Aorta (tissue), 5 donors: ENCODE measurements around the gene MAP7. TPM values are rescaled to one million over a fixed set of nuclear protein-coding genes. Genes with fewer than 3 reads are reported as not detected.
"Not testable (repeated sequence)": the region's sequence is repeated elsewhere in the genome, so short reads cannot be mapped to it uniquely, and the experiment has no call there.

Source experiments
- ATAC-seq: fragments of 200-7000 bp; cut with Tn5 transposase; one replicate; pipeline ENCODE4 v1.9.1; 2022; ENCODE audit warnings: moderate library complexity; ENCODE audit not compliant: low FRiP score
- DNase-seq, 2 donors: peaks; one replicate each; pipeline ENCODE4 v3.0.0-alpha.2; 2020
- H3K27ac ChIP-seq, 2 donors: one replicate each; pipeline ENCODE4 v1.5.1; 2013; ENCODE audit warnings: low read length in 2 of 2, mild to moderate bottlenecking in 2 of 2, moderate library complexity in 2 of 2, control low read depth in 1 of 2, inconsistent platforms in 1 of 2, low read depth in 1 of 2
- H3K27me3 ChIP-seq, 2 donors: one replicate each; pipeline ENCODE4 v1.6.1; 2013; ENCODE audit warnings: control low read depth in 1 of 2, low read length in 1 of 2, mild to moderate bottlenecking in 1 of 2, moderate library complexity in 1 of 2; ENCODE audit not compliant: insufficient read depth in 2 of 2, control insufficient read depth in 1 of 2
- H3K36me3 ChIP-seq, 2 donors: one replicate each; pipeline ENCODE4 v1.6.1; 2013; ENCODE audit warnings: control low read depth in 1 of 2, low read length in 1 of 2, mild to moderate bottlenecking in 1 of 2; ENCODE audit not compliant: insufficient read depth in 2 of 2, control insufficient read depth in 1 of 2
- H3K4me1 ChIP-seq, 2 donors: one replicate each; pipeline ENCODE4 v1.6.1; 2013; ENCODE audit warnings: low read length in 2 of 2, control low read depth in 1 of 2, mild to moderate bottlenecking in 1 of 2, moderate library complexity in 1 of 2; ENCODE audit not compliant: insufficient read depth in 2 of 2, control insufficient read depth in 1 of 2
- H3K4me3 ChIP-seq, 2 donors: one replicate each; pipeline ENCODE4 v1.5.1; 2013; ENCODE audit warnings: low read length in 2 of 2, control low read depth in 1 of 2, mild to moderate bottlenecking in 1 of 2
- H3K9me3 ChIP-seq: one replicate; pipeline ENCODE4 v1.6.1; 2013; ENCODE audit warnings: mild to moderate bottlenecking, low read length; ENCODE audit not compliant: control insufficient read depth
- WGBS, 2 donors: extraction: QIAGEN DNeasy Blood & Tissue Kit; methylation state at CpG; one replicate each; pipeline ENCODE4 v1.1.7; 2013; 5-methylcytosine and 5-hydroxymethylcytosine counted together
- intact Hi-C, 2 donors: fragments of 100-400 bp; cut with DNase I; formaldehyde crosslinking; loops; one replicate each; pipeline versions ENCODE4 v1.14.2 to v1.15.0; 2022
- polyA plus RNA-seq, 2 donors: library from polyadenylated mRNA; stranded (reverse); fragments of 200-250 nt; gene quantifications; one replicate each; pipeline ENCODE4 v1.2.3, GENCODE V29; 2013
- total RNA-seq, 2 donors: library from RNA; stranded (reverse); fragmentation: NEBNext Ultra II Directional; extraction: Animal tissue kit (Norgen Biotek cat#: 25700); gene quantifications; one replicate each; pipeline ENCODE4 v1.2.1, GENCODE V29; 2021
- donor health status: healthy with polysubstance abuse.
- donor health status: Bipolar disorder and iron deficiency.
- donor health status: DM: no; HTN: no; CAD: no.
- donor health status: DM: no; HTN: no; CAD: no.
- donor health status: DM: yes; HTN: yes; CAD: no.

Gene MAP7
- total and polyA plus RNA-seq, 4 donors: 2.5 to 5.3 (median 3.3) TPM

DNA sequence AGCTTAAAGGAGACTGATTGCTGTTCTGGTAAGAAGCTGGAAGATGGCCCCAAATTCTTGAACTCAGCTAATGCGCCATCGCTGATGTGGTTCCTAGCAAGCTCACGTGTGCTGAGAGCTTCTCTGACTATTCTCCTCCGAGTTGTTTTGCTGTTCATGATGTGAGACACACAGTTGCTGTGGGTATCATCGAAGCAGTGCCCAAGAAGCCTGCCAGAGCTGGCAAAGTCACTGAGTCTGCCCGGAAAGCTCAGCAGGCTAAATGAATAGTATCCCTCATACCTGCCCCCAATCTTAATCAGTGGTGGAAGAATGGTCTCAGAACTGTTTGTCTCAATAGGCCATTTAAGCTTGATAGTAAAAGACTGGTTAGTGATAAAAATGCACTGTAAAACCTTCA lies 232.3 kb downstream of the MAP7 start:
- ATAC-seq (no peak), DNase-seq (no peak)
- no peak overlapping the region for H3K4me3 ChIP-seq
- H3K27ac ChIP-seq: no peak overlapping the region
- no peaks in the 10 kb centered on the region for H3K27me3 ChIP-seq
- no peaks in the 10 kb centered on the region for H3K9me3 ChIP-seq
- H3K36me3 ChIP-seq: no peaks in the 10 kb centered on the region
- intact Hi-C loops: no loop called here
- H3K4me1 ChIP-seq: peaks cover 0 to 2% of the 10 kb centered on the region in 2 donors
- 65 to 66% methylated on average over 6 of the region's 6 CpGs for WGBS, 2 donors

DNA sequence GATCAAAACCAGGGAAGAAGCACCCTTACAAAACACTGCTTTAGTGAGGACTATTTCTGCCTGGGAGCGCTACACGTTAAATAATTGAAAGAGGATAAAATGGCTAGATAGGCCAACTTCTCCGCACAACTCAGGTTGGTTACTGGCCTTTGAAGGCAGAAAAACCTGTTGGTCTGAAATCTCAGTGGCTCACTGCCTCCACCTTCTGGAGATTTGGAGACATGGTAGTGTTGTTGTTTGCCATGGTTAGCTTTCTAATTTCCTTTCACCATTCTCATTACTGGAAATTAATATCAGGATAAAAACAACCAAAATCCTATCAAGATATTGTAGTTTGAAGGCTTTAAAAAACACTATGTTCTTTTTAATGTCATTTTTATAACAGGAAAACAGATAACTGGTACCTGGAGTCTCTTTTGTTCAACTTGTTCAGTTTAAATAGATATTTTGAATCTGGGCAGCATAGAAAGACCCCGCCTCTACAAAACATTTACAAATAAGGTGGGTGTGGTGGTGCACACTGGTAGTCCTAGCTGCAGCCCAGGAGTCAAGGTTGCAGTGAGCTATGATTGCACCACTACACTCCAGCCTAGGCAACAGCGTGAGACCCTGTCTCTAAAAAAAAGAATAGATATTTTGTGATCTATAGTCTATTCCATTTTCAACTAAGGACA lies 233.1 kb downstream of the MAP7 start:
- no peak overlapping the region for H3K4me3 ChIP-seq
- DNase-seq: no peak
- 34 to 40% methylated on average over 5 of the region's 5 CpGs for WGBS, 2 donors
- intact Hi-C loops: no loop called here
- H3K4me1 ChIP-seq: peaks cover 0 to 2% of the 10 kb centered on the region in 2 donors
- H3K36me3 ChIP-seq: no peaks in the 10 kb centered on the region
- no peaks in the 10 kb centered on the region for H3K27me3 ChIP-seq
- H3K27ac ChIP-seq: no peak overlapping the region
- peak; percentile 52 for ATAC-seq
- no peaks in the 10 kb centered on the region for H3K9me3 ChIP-seq

DNA sequence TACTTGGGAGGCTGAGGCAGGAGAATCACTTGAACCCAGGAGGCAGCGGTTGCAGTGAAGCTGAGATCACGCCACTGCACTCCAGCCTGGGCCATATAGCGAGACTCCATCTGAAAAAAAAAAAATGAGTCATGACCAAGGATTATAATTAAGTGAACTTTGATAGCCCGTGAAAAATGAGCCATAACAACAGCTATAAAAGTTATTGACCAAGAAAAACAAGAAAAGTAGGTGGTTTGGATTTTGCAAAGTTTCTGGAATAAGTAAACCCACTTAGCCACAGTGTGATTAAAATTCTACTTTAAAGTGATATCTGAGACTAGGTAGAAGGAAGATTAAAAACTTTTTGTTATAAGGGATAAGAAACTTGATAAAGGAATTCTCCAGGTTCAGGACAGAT lies 234.6 kb downstream of the MAP7 start:
- ATAC-seq (no peak), DNase-seq (no peak)
- no peak overlapping the region for H3K4me3 ChIP-seq
- no peak overlapping the region for H3K27ac ChIP-seq
- WGBS, 2 donors: 80 to 81% methylated on average over 4 of the region's 4 CpGs
- intact Hi-C loops: no loop called here
- H3K36me3 ChIP-seq: no peaks in the 10 kb centered on the region
- H3K4me1 ChIP-seq: peaks cover 0 to 2% of the 10 kb centered on the region in 2 donors
- no peaks in the 10 kb centered on the region for H3K9me3 ChIP-seq
- no peaks in the 10 kb centered on the region for H3K27me3 ChIP-seq

DNA sequence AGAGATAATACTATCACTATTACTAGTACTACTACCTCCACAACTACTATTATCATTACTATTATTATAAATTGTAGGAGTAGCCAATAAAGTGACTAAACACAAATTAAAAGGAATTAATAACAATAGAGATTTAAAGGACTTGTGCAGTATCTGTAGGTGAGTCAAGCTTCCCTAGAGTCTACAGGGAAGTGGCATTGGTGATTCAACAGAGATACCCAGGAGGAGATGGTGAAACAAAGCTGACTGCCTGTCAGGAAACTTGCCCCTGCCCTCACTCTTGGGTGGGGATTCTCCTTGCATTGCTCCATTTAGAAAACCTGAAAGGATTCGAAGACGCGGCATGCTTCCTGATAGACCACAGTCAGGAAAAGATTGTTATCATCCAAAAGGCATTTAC lies 237.2 kb downstream of the MAP7 start:
- Histone ChIP-seq H3K27ac (no peak overlapping the region), H3K4me1 (peaks cover 0 to 2% of the 10 kb centered on the region in 2 donors), H3K36me3 (no peaks in the 10 kb centered on the region), H3K9me3 (no peaks in the 10 kb centered on the region), H3K27me3 (no peaks in the 10 kb centered on the region), H3K4me3 (no peak overlapping the region)
- ATAC-seq (no peak), DNase-seq (no peak)
- 88 to 92% methylated on average over 3 of the region's 3 CpGs for WGBS, 2 donors
- intact Hi-C loops: no loop called here

DNA sequence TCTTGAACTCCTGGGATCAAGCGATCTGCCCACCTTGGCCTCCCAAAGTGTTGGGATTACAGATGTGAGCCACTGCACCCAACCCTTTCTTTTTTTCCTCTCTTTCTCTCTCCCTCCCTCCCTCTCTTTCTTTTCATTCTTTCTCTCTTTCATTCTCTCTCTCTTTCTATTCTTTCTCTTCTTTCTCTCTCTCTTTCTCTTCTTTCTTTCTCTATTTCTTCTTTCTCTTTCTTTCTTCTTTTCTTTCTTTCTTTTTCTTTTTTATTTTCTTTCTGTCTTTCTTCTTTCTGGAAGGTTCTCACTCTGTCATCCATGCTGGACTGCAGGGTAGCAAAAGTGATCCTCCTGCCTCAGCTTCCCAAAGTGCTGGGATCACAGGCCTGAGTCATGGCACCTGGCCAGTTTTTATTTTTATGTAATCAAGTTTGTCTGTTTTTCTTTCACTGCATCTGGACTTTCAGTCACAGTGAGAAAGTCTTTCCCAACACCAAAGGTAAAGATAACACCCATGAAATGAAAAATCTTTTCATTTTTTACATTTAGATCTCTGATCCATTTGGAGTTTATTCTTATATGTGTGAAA lies 240.4 kb downstream of the MAP7 start:
- H3K36me3 ChIP-seq: no peaks in the 10 kb centered on the region
- no peak overlapping the region for H3K4me3 ChIP-seq
- ATAC-seq (no peak), DNase-seq (no peak)
- no peaks in the 10 kb centered on the region for H3K9me3 ChIP-seq
- no peaks in the 10 kb centered on the region for H3K4me1 ChIP-seq
- H3K27ac ChIP-seq: no peak overlapping the region
- intact Hi-C loops: no loop called here
- 86 to 94% methylated on average over 1 of the region's 1 CpG for WGBS, 2 donors
- H3K27me3 ChIP-seq: no peaks in the 10 kb centered on the region

DNA sequence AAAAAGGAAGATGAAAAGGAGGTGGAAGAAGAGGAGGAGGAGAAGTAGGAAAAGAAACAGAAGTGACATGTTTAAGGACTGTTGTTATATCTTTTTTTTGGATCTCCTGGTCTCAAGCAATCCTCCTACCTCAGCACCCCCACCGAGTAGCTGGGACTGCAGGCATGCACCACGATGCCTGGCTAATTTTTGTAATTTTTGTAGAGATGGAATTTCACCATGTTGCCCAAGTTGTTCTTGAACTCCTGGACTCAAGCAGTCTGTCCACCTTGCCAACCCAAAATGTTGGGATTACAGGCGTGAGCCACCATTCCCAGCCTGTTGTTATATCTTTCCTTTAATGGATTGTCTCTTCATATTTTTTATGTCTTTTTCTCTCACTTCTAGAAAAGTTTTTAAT lies 241.1 kb downstream of the MAP7 start:
- DNase-seq (no peak), ATAC-seq (no peak)
- Histone ChIP-seq H3K4me3 (no peak overlapping the region), H3K4me1 (no peaks in the 10 kb centered on the region), H3K27ac (no peak overlapping the region), H3K9me3 (no peaks in the 10 kb centered on the region), H3K27me3 (peaks cover 0 to 2% of the 10 kb centered on the region in 2 donors), H3K36me3 (no peaks in the 10 kb centered on the region)
- intact Hi-C loops: no loop called here
- WGBS, 2 donors: 61 to 98% methylated on average over 3 of the region's 3 CpGs

DNA sequence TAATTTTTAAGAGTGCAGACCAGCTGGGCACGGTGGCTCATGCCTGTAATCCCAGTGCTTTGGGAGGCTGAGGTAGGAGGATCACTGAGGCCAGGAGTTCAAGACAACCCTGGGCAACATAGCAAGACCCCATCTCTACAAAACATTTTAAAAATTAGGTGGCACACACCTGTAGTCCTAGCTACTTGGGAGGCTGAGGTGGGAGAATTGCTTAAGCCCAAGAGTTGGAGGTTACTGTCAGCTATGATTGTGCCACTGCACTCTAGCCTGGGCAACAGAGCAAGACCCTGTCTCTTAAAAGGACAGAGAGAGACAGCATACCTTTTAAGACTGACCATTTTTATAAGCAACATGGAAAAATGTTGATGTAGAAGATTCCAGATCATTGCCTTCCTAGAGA lies 241.8 kb downstream of the MAP7 start:
- H3K36me3 ChIP-seq, ATAC-seq, H3K27ac ChIP-seq, H3K4me3 ChIP-seq, H3K9me3 ChIP-seq, H3K4me1 ChIP-seq, H3K27me3 ChIP-seq, intact Hi-C loops, DNase-seq: not testable (repeated sequence)
- WGBS, 2 donors: 86 to 90% methylated on average over 1 of the region's 1 CpG

DNA sequence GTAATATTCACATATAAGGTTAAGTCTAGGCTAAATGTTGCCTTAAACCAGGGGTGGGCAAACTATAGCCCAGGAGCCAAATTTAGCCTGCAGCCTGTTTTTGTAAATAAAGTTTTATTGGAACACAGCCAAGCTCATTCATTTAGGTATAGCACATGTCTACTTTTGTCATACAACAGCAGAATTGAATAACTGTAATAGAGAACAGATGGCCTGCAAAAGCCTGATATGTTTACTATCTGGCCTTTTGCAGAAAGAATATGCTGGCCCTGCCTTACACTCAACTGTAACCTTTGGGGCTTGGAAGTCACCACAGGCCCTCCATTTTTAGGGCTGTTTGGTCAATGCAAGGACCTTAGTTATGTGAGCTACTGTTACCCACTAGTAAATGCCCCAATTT lies 242.9 kb downstream of the MAP7 start:
- no peak overlapping the region for H3K27ac ChIP-seq
- H3K9me3 ChIP-seq: no peaks in the 10 kb centered on the region
- ATAC-seq (no peak), DNase-seq (no peak)
- H3K4me3 ChIP-seq: no peak overlapping the region
- peaks cover 0 to 4% of the 10 kb centered on the region in 2 donors for H3K27me3 ChIP-seq
- intact Hi-C loops: no loop called here
- H3K36me3 ChIP-seq: no peaks in the 10 kb centered on the region
- no peaks in the 10 kb centered on the region for H3K4me1 ChIP-seq

DNA sequence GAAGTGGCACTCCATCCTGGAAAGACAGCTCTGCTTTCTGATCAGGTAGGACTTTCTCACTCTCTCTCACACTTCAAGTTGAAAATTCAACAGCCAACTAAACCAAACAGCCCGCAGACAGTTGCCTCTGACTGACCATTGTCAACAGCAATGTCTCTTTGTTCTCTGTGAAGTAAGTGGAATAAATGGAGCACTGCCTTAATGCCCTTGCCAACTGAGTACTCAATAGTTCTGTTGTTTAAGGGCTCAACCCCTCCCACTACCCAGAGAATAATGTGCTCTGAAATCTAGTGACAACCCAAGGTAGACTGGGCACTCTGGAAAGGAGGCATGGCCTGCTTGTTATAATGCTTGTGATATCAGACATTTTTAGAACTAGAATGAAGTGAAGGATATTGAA lies 243.8 kb downstream of the MAP7 start:
- 76 to 93% methylated on average over 1 of the region's 1 CpG for WGBS, 2 donors
- H3K27ac ChIP-seq: no peak overlapping the region
- no peaks in the 10 kb centered on the region for H3K36me3 ChIP-seq
- no peaks in the 10 kb centered on the region for H3K9me3 ChIP-seq
- ATAC-seq (no peak), DNase-seq (no peak)
- intact Hi-C loops: no loop called here
- H3K4me1 ChIP-seq: no peaks in the 10 kb centered on the region
- peaks cover 0 to 4% of the 10 kb centered on the region in 2 donors for H3K27me3 ChIP-seq
- no peak overlapping the region for H3K4me3 ChIP-seq
